CD4-positive, alpha-beta T cell (primary cell): ENCODE data around the gene AQP4. TPM values are rescaled to one million over a fixed set of nuclear protein-coding genes. Genes with fewer than 3 reads are reported as not detected.

Experiments used
- ATAC-seq: fragments of 200-7000 bp; cut with Tn5 transposase; one replicate; pipeline ENCODE4 v1.10.0; 2022; ENCODE audit warnings: mild to moderate bottlenecking; ENCODE audit not compliant: poor library complexity
- CTCF ChIA-PET: fragments of 350-600 bp; sonication (Branson Sonifier 250); formaldehyde crosslinking; loops from one replicate; lab custom pipeline; 2021; ENCODE audit warnings: antibody characterized with exemption, inconsistent platforms; lab: Charles Lee
- POLR2A ChIA-PET: fragments of 350-600 bp; sonication (Branson Sonifier 250); formaldehyde crosslinking; loops from one replicate; lab custom pipeline; 2021; ENCODE audit warnings: antibody characterized with exemption, inconsistent platforms; lab: Charles Lee
- DNase-seq, 14 experiments: peaks; one replicate each; pipeline ENCODE4 v3.0.0-alpha.2; 2013 to 2020; ENCODE audit warnings: mixed read lengths in 2 of 14
- H3K27ac ChIP-seq, 2 donors: one replicate each; pipeline versions ENCODE4 v1.5.1 to v1.7.0; 2013; ENCODE audit warnings: low read length in 2 of 2, low read depth in 1 of 2, mild to moderate bottlenecking in 1 of 2
- H3K27me3 ChIP-seq, 2 experiments: 1 replicate in 1 of 2; 2 replicates in 1 of 2; pipeline versions ENCODE4 v1.6.1 to v1.7.0; 2013; ENCODE audit warnings: low read length in 2 of 2, control low read depth in 1 of 2, mild to moderate bottlenecking in 1 of 2, moderate library complexity in 1 of 2; ENCODE audit not compliant: insufficient read depth in 2 of 2, control insufficient read depth in 1 of 2
- H3K36me3 ChIP-seq: one replicate; pipeline ENCODE4 v1.6.1; 2013; ENCODE audit warnings: low read length, control low read depth; ENCODE audit not compliant: insufficient read depth
- H3K4me1 ChIP-seq: one replicate; pipeline ENCODE4 v1.6.1; 2013; ENCODE audit warnings: low read length, control low read depth; ENCODE audit not compliant: insufficient read depth
- H3K4me3 ChIP-seq: one replicate; pipeline ENCODE4 v1.5.1; 2013; ENCODE audit warnings: mild to moderate bottlenecking, low read length, moderate library complexity
- H3K9me3 ChIP-seq, 2 experiments: 1 replicate in 1 of 2; 2 replicates in 1 of 2; pipeline versions ENCODE4 v1.6.1 to v1.7.0; 2013; ENCODE audit warnings: low read length in 2 of 2, mild to moderate bottlenecking in 2 of 2, control low read depth in 1 of 2, moderate library complexity in 1 of 2; ENCODE audit not compliant: control insufficient read depth in 1 of 2, insufficient read depth in 1 of 2
- H3K27ac Mint-ChIP-seq: one replicate; pipeline ENCODE4 v1.8.0; 2020; ENCODE audit warnings: mixed read lengths
- H3K27me3 Mint-ChIP-seq: one replicate; pipeline ENCODE4 v1.8.0; 2021; ENCODE audit warnings: mixed read lengths
- H3K36me3 Mint-ChIP-seq: one replicate; pipeline ENCODE4 v1.8.0; 2021; ENCODE audit warnings: low read depth, mixed read lengths
- H3K4me1 Mint-ChIP-seq: one replicate; pipeline ENCODE4 v1.8.0; 2021; ENCODE audit warnings: low read depth, mixed read lengths
- H3K4me3 Mint-ChIP-seq: one replicate; pipeline ENCODE4 v1.8.0; 2020; ENCODE audit warnings: mild to moderate bottlenecking, mixed read lengths
- H3K9me3 Mint-ChIP-seq: one replicate; pipeline ENCODE4 v1.8.0; 2020; ENCODE audit warnings: mixed read lengths
- intact Hi-C, 2 experiments: fragments of 100-400 bp; cut with DNase I in 1 of 2; cut with micrococcal nuclease in 1 of 2; formaldehyde crosslinking; loops; one replicate each; pipeline versions ENCODE4 v1.15.1 to v1.9.0; 2023 to 2025; cut with DNase I, micrococcal nuclease
- total RNA-seq, 174 experiments: library from RNA in 2 of 174; stranded (reverse) in 2 of 174; gene quantifications; one replicate each; pipeline ENCODE4 v1.2.3 and lab custom pipeline; 2021 to 2026
- TF ChIP-seq, protein P1 (sequence below): fragments of 200-600 bp; IDR thresholded peaks from one replicate; pipeline ENCODE4 v1.8.0; 2022; ENCODE audit warnings: antibody characterized with exemption, mild to moderate bottlenecking

The AQP4 gene
- total RNA-seq, 2 experiments from 2014 or later, result not detected

DNA sequence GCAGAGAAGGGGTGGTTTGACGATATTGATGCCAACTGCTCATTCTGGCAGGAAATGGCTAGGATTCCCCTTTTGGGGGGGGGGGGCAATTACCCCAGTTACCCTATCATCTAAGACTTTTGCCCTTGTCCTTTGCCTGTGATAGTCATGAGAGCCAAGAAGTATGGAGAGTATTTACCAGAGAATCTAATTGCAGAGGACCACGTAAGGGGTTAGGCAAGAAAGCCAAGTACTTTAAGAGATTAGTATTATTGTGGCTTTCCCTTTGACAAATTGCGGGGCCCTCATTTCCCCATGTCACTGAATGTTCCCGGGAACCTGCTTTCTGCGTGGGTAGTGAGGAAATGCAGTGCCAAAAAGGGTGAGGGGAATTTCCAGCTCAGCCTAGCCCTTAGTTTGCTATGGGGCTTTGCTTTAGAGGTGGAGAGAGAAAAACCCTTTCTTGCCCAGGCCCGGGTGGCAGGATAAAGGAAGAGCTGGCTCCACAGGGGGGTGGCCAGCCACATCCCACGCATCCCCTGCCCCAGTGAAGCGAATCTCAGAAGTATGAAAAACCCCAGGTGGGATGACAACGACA lies 1.5 kb downstream of the AQP4 start:
- Mint-ChIP-seq H3K27me3 (peaks cover 40% of the 10 kb centered on the region), H3K4me3 (no peak overlapping the region)
- CTCF ChIA-PET, result no interaction called here

DNA sequence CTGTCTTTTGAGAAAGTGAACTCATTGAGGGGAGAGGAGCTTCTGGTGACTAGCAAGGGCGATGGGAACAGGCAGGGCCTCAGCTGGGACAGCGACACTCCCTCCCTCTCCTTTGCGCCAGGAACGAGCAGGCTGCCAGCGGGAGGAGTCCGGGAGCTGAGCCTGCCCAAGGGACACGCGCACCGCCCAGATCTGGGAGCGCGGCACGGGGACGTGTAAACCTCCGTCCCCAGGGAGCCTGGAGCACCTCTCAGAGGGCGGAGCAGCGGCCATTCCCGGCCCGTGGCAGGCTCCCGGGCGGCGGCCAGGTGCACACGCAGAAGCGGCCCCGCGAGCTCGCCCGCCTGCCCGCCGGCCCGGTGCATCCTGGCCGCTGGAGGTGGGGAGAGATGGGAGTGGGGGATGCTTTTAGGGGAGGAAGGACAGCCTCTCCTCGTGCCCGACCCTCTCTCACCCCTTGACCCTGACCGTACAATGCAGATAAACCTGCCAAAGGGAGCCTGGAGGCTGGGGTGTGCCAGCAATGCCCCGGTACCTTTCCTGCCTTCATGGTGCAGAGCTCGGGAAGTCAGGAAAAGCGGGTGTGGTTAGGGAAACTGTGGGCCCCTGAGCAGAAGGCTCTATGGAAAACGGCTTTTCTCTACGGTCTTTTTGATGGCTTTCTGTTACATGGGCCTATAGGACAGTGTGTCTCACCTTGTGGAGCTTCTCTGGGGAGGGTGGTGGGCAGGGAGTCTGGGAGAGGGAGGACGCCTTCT lies 2.2 kb downstream of the AQP4 start:
- Histone ChIP-seq H3K9me3 (peaks cover 0 to 18% of the 10 kb centered on the region in 2 experiments), H3K4me3 (no peak overlapping the region), H3K36me3 (no peaks in the 10 kb centered on the region), H3K27ac (no peak overlapping the region), H3K4me1 (no peaks in the 10 kb centered on the region), H3K27me3 (peaks cover 10% of the 10 kb centered on the region in 2 experiments)
- H3K9me3 Mint-ChIP-seq, result no peaks in the 10 kb centered on the region
- no peaks in the 10 kb centered on the region for H3K4me1 Mint-ChIP-seq
- peaks cover 40% of the 10 kb centered on the region for H3K27me3 Mint-ChIP-seq
- CTCF ChIA-PET, result no interaction called here
- H3K36me3 Mint-ChIP-seq, result no peaks in the 10 kb centered on the region
- TF ChIP-seq, protein P1, sequence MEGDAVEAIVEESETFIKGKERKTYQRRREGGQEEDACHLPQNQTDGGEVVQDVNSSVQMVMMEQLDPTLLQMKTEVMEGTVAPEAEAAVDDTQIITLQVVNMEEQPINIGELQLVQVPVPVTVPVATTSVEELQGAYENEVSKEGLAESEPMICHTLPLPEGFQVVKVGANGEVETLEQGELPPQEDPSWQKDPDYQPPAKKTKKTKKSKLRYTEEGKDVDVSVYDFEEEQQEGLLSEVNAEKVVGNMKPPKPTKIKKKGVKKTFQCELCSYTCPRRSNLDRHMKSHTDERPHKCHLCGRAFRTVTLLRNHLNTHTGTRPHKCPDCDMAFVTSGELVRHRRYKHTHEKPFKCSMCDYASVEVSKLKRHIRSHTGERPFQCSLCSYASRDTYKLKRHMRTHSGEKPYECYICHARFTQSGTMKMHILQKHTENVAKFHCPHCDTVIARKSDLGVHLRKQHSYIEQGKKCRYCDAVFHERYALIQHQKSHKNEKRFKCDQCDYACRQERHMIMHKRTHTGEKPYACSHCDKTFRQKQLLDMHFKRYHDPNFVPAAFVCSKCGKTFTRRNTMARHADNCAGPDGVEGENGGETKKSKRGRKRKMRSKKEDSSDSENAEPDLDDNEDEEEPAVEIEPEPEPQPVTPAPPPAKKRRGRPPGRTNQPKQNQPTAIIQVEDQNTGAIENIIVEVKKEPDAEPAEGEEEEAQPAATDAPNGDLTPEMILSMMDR, result no peak
- ATAC-seq, result no peak
- POLR2A ChIA-PET, result no interaction called here
- DNase-seq, result no peak
- no peak overlapping the region for H3K27ac Mint-ChIP-seq
- H3K4me3 Mint-ChIP-seq, result no peak overlapping the region
- intact Hi-C loops, result no loop called here

More for the DNA sequence above, 1.5 kb downstream of the AQP4 start:
- POLR2A ChIA-PET, result no interaction called here
- no peak overlapping the region for H3K27ac ChIP-seq
- Mint-ChIP-seq H3K36me3 (no peaks in the 10 kb centered on the region), H3K9me3 (no peaks in the 10 kb centered on the region), H3K27ac (no peak overlapping the region), H3K4me1 (no peaks in the 10 kb centered on the region)
- no peak for ATAC-seq
- TF ChIP-seq, protein P1, result no peak
- peaks cover 10% of the 10 kb centered on the region in 2 experiments for H3K27me3 ChIP-seq
- H3K4me1 ChIP-seq, result no peaks in the 10 kb centered on the region
- no peak overlapping the region for H3K4me3 ChIP-seq
- no peaks in the 10 kb centered on the region for H3K36me3 ChIP-seq
- DNase-seq, result no peak
- H3K9me3 ChIP-seq, result peaks cover 0 to 18% of the 10 kb centered on the region in 2 experiments
- intact Hi-C loops, result no loop called here

DNA sequence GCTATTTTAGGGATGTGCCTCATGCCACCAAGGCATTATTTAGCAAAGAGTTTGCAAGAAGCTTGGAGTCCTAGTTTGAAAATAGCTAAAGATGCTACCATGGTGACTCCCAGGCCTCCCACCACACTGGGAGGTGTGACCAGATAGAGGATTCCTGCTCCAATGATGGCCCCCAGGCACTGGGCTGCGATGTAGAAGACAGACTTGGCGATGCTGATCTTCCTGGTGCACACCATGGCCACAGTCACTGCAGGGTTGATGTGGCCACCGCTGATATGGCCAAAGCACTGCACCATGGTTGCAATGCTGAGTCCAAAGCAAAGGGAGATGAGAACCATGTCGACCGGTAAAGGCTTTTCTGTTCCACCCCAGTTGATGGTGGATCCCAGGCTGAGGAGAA lies 3.4 kb downstream of the AQP4 start:
- Histone ChIP-seq H3K4me1 (no peaks in the 10 kb centered on the region), H3K27ac (no peak overlapping the region), H3K27me3 (peaks cover 7 to 10% of the 10 kb centered on the region in 2 experiments), H3K4me3 (no peak overlapping the region), H3K36me3 (no peaks in the 10 kb centered on the region), H3K9me3 (peaks cover 0 to 18% of the 10 kb centered on the region in 2 experiments)
- intact Hi-C loops, result no loop called here
- Mint-ChIP-seq H3K9me3 (no peaks in the 10 kb centered on the region), H3K27ac (no peak overlapping the region), H3K4me1 (no peaks in the 10 kb centered on the region), H3K36me3 (no peaks in the 10 kb centered on the region), H3K4me3 (no peak overlapping the region), H3K27me3 (peaks cover 40% of the 10 kb centered on the region)
- TF ChIP-seq, protein P1, result no peak
- CTCF ChIA-PET, result no interaction called here
- DNase-seq, result no peak
- POLR2A ChIA-PET, result no interaction called here
- ATAC-seq, result no peak
